ENCODE measurements around the gene ARL10. TPM values are rescaled to one million over a fixed set of nuclear protein-coding genes. Genes with fewer than 3 reads are reported as not detected.

ARL10 gene
- total RNA-seq, 6 donors from 2014 or later = 2.7 to 7.8 (median 4.1) TPM

Small RNA genes lying within 50 kb of the gene (small RNA-seq; reads per million reads assigned to genes)
- gene MIR1271 = 0.11 to 0.57 (median 0.42) reads per million in 4 donors

Other genes starting within 250 kb of the ARL10 start
- 10 to 100 TPM; 13.6 to 43.0 (median 21.2) TPM for gene SIMC1, start 127.1 kb upstream of the ARL10 start, total RNA-seq
- gene KIAA1191, start 3.7 kb upstream of the ARL10 start, total RNA-seq = 100 to 1,000 TPM in 2 of 6 donors, 10 to 100 TPM in 4; 53.4 to 109 (median 90.0) TPM
- gene NOP16, start 23.1 kb downstream of the ARL10 start, total RNA-seq = 10 to 100 TPM in 4 of 6 donors, 1 to 10 TPM in 2; 3.1 to 25.4 (median 12.1) TPM
- gene HIGD2A, start 23.3 kb downstream of the ARL10 start, total RNA-seq = 100 to 1,000 TPM in 3 of 6 donors, 10 to 100 TPM in 3; 46.5 to 108 (median 93.6) TPM
- 100 to 1,000 TPM in 4 of 6 donors, 10 to 100 TPM in 2; 54.5 to 187 (median 109) TPM for gene CLTB, start 51.1 kb downstream of the ARL10 start, total RNA-seq
- gene FAF2, start 82.9 kb downstream of the ARL10 start, total RNA-seq = 10 to 100 TPM; 11.5 to 33.0 (median 30.0) TPM
- gene RNF44, start 171.9 kb downstream of the ARL10 start, total RNA-seq = 10 to 100 TPM; 13.4 to 76.5 (median 51.7) TPM
- under 1 TPM in 2 of 6 donors, not detected in 4; 0.30 to 0.34 TPM for gene CDHR2, start 183.9 kb downstream of the ARL10 start, total RNA-seq
- 1 to 10 TPM in 3 of 6 donors, under 1 TPM in 3; under 0.01 to 4.0 (median 1.3) TPM for gene GPRIN1, start 244.7 kb downstream of the ARL10 start, total RNA-seq